ENCODE data around the gene CTDNEP1.

The CTDNEP1 gene

DNA sequence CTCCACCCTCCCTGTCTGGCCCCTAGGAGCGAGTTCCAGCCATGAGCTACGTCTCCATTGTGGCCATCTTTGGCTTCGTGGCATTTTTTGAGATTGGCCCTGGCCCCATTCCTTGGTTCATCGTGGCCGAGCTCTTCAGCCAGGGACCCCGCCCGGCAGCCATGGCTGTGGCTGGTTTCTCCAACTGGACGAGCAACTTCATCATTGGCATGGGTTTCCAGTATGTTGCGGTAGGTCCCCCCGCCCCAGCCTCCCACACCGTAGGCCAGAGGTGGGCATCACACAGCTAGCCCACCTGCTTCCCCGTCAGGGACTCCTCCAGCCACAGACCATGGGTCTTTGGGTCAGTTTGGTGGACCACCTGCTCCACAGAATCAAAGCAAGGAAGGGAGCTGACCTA lies 34.1 kb upstream of the CTDNEP1 start:
- ChIA-PET CTCF (interaction anchor here (1.3 to 8.4 kb wide), 4 partner anchors 8 to 275 kb away, joined by 3 to 80 read pairs (median 4); no protein-coding TSS in a partner anchor), POLR2A (no interaction called here)
- DNase-seq (ENCODE audit: extremely low spot score): no peak
- TF ChIP-seq, protein P1, sequence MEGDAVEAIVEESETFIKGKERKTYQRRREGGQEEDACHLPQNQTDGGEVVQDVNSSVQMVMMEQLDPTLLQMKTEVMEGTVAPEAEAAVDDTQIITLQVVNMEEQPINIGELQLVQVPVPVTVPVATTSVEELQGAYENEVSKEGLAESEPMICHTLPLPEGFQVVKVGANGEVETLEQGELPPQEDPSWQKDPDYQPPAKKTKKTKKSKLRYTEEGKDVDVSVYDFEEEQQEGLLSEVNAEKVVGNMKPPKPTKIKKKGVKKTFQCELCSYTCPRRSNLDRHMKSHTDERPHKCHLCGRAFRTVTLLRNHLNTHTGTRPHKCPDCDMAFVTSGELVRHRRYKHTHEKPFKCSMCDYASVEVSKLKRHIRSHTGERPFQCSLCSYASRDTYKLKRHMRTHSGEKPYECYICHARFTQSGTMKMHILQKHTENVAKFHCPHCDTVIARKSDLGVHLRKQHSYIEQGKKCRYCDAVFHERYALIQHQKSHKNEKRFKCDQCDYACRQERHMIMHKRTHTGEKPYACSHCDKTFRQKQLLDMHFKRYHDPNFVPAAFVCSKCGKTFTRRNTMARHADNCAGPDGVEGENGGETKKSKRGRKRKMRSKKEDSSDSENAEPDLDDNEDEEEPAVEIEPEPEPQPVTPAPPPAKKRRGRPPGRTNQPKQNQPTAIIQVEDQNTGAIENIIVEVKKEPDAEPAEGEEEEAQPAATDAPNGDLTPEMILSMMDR (IDR thresholded peaks at IDR 0.05; ENCODE audit: control extremely low read depth, extremely low read depth, low read depth, missing control alignments): no peak

DNA sequence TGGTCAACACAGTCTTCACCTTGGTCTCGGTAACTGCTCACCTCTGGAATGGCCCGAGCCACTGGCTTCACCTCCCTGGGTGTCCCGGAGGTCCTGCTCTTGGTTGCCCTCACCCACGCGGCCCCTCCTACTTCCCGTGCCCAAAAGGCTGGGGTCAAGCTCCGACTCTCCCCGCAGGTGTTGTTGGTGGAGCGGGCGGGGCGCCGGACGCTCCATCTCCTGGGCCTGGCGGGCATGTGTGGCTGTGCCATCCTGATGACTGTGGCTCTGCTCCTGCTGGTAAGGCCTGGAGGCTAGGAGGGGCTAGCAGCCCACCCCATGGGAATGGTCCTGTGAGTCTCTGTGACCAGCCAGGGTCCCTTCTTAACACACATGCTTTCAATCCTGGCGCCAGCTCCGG lies 33.4 kb upstream of the CTDNEP1 start:
- CTCF ChIA-PET: interaction anchor here (0.6 to 8.4 kb wide), 5 partner anchors 9 to 276 kb away, joined by 3 to 80 read pairs (median 3); no protein-coding TSS in a partner anchor
- POLR2A ChIA-PET: no interaction called here
- DNase-seq (ENCODE audit: extremely low spot score): no peak
- TF ChIP-seq, protein P1 (IDR thresholded peaks at IDR 0.05; ENCODE audit: control extremely low read depth, extremely low read depth, low read depth, missing control alignments): no peak

DNA sequence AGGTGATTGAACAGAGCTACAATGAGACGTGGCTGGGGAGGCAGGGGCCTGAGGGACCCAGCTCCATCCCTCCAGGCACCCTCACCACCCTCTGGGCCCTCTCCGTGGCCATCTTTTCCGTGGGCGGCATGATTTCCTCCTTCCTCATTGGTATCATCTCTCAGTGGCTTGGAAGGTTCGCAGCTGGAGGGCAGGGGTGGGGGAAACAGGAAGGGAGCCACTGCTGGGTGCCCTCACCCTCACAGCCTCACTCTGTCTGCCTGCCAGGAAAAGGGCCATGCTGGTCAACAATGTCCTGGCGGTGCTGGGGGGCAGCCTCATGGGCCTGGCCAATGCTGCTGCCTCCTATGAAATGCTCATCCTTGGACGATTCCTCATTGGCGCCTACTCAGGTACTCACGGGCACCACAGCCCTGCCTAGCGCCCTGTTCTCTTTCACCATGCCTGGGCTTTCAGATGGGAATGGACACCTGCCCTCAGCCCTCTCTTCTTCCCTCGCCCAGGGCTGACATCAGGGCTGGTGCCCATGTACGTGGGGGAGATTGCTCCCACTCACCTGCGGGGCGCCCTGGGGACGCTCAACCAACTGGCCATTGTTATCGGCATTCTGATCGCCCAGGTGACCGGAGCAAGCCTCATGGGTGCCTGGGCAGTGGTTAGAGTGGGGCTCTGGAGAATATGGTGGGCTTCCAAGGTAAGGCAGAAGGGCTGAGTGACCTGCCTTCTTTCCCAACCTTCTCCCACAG lies 32.1 kb upstream of the CTDNEP1 start:
- ChIA-PET POLR2A (no interaction called here), CTCF (interaction anchor here (1.3 to 8.4 kb wide), 3 partner anchors 9 to 27 kb away, joined by 3 to 80 read pairs (median 20); no protein-coding TSS in a partner anchor)
- TF ChIP-seq, protein P1 (IDR thresholded peaks at IDR 0.05; ENCODE audit: control extremely low read depth, extremely low read depth, low read depth, missing control alignments): no peak
- no peak for DNase-seq (ENCODE audit: extremely low spot score)

DNA sequence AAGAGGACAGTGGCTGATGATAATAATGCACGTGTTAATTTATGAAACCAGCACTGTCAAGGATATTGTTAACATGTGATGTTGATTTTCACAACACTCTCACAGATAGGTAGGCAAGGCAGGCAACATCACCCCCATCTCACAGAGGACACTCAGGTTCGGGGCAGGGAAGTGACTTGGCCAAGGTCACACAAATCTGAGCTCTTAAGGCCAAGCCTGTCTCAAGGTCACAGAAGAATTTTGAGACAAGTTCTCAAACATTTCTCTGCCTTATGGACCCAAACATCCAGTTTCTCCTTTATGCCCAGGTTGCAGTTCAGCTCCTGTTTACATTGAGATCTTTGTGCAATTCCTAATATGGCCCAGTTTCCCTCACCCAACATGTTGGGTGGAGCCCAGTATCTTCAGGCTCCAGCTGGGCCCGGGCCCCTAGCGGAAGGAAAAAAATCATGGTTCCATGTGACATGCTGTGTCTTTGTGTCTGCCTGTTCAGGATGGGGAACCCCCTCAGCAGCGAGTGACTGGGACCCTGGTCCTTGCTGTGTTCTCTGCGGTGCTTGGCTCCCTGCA lies 31.3 kb upstream of the CTDNEP1 start:
- peak; percentile 26 for DNase-seq (ENCODE audit: extremely low spot score)
- TF ChIP-seq, protein P1 (IDR thresholded peaks at IDR 0.05; ENCODE audit: control extremely low read depth, extremely low read depth, low read depth, missing control alignments): no peak
- ChIA-PET POLR2A (interaction anchor here (0.6 kb wide), 1 partner anchor 277 kb away, joined by 3 read pairs; no protein-coding TSS in a partner anchor), CTCF (interaction anchor here (1.3 to 8.4 kb wide), 4 partner anchors 9 to 26 kb away, joined by 3 to 80 read pairs (median 14); no protein-coding TSS in a partner anchor)

DNA sequence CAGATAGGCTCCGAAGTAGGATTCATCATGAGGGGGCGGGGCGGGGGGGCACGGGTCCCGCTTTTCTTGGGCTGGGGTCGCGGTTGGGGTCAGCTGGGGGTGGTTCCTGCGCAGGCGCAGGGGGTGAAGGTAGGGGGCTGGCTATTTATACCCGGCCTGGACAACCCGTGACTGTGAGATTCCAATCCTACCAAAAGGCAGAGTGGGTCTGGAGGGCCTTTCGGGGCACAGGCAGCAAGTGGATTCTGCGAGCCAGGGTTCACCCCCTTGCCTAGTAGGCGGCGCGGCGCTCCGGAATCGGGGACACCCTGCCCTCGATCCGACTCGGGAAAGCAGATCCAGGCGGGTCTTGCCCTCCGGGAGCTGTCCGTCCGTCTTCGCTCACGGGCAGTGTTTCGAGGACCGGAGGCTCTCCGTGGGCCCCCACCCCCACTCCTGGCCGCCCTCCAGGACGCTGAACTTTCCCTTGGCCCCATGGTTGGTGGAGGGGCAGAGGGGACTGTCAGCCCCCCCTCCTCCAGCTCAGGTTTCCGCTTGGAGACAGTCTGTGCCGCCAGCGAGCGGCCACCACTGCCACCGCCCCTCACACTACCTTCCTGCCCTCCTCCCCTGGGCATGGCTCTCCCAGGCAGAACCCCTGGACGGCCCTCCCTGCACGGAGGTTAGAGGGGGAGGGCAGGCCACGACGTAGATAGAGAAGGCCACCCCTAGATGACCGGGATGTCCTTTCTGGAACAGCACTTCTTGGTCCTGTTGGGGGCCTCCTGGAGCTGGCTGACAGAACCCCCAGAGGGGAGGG lies 30.6 kb upstream of the CTDNEP1 start:
- CTCF ChIA-PET: interaction anchor here (1.2 to 8.4 kb wide), 4 partner anchors 10 to 25 kb away, joined by 3 to 80 read pairs (median 14); no protein-coding TSS in a partner anchor
- TF ChIP-seq, protein P1 (IDR thresholded peaks at IDR 0.05; ENCODE audit: control extremely low read depth, extremely low read depth, low read depth, missing control alignments): no peak
- no peak for DNase-seq (ENCODE audit: extremely low spot score)
- POLR2A ChIA-PET: interaction anchor here (0.6 to 1.6 kb wide), 2 partner anchors 203 to 276 kb away, joined by 3 read pairs; no protein-coding TSS in a partner anchor
